NCI-H524 (cell line): ENCODE data around the gene TMEM132C.
A peak's percentile ranks its signal among the peaks of the same experiment; 100 is the strongest.
"Not testable (repeated sequence)": the region's sequence is repeated elsewhere in the genome, so short reads cannot be mapped to it uniquely, and the experiment has no call there.

Experiments
- DNase-seq, 2 experiments: peaks; one replicate each; lab custom pipeline; 2025; lab: John Stamatoyannopoulos, UW

TMEM132C gene

DNA sequence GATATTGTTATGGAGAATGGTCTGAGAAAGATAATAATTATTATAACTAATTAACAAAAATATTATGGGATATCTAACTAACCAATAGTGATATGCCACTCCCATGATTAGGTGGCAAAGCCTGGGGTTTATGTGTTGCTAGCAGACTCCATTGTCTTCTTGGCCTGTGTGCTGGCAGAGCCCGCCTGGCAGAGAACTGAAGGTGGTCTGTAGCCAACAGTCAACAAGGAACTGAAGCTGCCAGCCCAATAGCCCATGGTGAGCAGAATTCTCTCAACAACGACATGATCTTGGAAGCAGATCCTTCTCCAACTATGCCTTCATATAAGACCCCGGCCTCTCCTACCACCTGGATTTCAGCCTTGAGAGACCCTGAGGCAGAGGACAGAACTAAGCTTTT lies 298.0 kb downstream of the TMEM132C start:
- DNase-seq = no peak

DNA sequence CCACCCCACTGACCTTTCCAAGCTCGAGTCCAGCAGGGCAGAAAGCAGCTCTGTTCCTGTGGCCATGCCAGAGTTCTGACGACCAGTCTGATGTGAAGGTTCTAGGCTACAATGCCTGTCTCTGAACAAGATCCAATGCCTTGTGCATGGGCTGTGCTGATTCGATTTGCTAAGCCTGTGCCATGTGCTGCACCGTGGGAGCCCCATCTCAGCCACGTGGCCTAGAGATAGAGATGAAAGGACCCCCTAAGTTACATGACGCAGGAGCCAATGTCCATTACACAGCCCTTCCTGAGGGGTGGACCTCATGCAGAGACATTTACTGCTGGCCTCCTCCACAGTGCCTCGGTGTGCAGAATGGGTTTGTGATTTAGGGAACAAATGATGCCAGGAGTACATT lies 300.8 kb downstream of the TMEM132C start:
- no peak for DNase-seq

- DNase-seq = no peak
These were observed 303.5 kb downstream of the TMEM132C start for GRCh38 chr12:128570191-128571065.

- DNase-seq = peak in 1 of 2 experiments; percentile 13
These were observed 305.2 kb downstream of the TMEM132C start for GRCh38 chr12:128571906-128572810.

GRCh38 chr12:128573907-128574306 lies 306.9 kb downstream of the TMEM132C start:
- DNase-seq = peak; percentile 36 to 67

- peak; percentile 63 to 80 for DNase-seq
These were observed 311.1 kb downstream of the TMEM132C start for GRCh38 chr12:128578045-128578444.

DNA sequence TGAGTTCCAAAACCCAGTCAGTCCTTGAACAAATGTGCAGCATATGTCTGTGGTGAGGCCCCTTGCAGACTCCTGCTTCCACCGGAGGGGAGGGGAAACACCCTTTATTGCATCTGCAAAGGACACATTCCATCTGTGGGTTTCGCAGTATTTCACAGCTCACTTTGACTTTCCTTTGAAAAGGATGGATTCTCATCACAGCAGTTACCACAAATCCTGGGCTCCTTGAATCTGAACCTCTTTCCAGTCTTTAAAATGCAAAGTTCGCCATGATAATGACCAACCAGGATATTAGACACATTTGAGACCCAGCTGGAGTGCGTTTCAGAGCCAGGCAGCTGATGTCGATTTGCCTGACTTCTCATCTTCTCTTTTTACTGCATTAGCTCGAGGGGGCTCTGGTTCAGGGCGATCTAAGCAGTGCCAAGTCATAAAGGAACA lies 314.4 kb downstream of the TMEM132C start:
- no peak for DNase-seq

GRCh38 chr12:128583453-128583852 lies 316.5 kb downstream of the TMEM132C start:
- DNase-seq = peak in 1 of 2 experiments; percentile 29

DNA sequence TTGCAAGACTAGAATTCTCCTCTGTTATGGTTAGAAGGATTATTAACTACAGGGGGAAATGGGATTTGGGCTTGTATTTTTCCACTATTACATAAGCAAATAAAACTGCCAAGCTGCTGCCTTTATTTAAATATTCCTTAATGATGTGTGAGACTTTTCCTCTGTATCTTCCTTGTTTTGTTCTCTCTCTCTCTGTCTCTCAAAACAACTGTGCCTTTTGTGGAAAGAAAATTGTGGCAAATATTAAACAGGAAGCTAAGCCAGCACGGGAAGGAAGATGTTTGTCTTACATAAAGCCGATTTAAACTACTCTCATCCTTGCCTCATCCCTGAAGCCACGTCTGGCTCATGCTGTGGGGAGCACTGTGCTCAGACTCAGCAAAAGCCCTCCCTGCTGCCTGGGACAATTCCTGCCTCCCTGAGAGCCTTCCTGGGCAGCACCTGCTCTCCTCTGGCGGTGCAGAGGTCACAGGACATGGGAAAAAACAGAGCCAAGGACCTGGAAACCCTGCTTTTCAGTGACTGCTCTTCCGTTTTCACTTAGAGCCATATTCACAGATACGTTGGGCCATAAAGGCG lies 319.6 kb downstream of the TMEM132C start:
- DNase-seq = no peak

DNA sequence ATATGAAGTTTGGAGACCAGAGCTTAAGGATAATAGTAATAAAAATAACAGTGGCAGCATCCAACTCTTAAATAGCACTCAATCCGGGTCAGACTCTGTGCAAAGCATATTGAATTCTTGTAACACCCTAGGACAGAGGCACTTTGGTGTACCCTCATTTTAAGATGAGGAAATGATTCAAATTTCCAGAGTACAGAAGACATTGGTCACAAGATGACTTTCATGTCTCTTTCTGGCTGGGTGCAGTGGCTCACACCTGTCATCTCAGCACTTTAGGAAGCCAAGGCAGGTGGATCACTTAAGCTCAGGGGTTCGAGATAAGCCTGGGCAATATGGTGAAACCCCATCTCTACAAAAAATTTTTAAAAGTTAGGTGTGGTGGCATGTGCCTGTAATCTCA lies 320.9 kb downstream of the TMEM132C start:
- DNase-seq = no peak

GRCh38 chr12:128592220-128592744 lies 325.3 kb downstream of the TMEM132C start:
- DNase-seq = no peak

- DNase-seq = peak in 1 of 2 experiments; percentile 30
These were observed 327.6 kb downstream of the TMEM132C start for GRCh38 chr12:128594521-128594920.

DNA sequence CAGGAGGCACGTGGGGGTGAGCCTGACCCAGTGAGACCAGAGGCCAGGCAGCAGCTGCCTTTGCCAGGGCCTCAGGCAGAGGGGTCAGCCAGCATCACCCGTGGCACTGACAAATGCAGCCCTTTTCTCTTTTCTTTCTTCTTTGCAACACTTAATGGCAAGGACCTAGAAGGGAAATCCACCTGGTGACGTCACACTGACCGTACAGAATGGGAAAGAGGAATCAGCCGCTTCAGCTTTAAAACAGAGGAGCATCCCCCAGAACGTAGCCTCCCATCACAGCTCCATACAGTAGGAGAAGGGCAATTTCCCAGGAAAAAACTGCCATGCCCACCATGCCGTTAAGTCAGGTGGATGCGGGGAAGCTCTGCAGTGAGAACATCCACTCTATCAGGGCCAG lies 328.6 kb downstream of the TMEM132C start:
- no peak for DNase-seq

DNA sequence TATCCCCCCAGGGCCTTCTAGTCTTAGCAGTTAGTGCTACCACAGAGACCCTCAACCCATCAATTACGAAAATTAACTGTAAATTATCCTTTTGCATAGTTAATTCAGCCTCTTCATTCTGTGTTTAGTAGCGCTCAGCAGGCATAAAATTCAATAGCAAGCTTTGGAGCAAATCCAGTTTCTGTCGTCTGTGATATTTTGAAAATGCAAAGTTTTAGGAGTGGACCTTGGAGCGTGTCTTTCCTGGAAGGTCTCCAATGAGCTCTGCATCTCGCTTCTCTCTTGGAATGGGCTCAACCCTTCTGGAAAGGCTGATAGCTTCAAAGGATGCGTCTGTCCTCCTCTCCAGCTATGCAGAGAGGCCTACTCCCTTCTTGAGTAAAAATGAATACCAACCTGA lies 333.9 kb downstream of the TMEM132C start:
- no peak for DNase-seq

DNA sequence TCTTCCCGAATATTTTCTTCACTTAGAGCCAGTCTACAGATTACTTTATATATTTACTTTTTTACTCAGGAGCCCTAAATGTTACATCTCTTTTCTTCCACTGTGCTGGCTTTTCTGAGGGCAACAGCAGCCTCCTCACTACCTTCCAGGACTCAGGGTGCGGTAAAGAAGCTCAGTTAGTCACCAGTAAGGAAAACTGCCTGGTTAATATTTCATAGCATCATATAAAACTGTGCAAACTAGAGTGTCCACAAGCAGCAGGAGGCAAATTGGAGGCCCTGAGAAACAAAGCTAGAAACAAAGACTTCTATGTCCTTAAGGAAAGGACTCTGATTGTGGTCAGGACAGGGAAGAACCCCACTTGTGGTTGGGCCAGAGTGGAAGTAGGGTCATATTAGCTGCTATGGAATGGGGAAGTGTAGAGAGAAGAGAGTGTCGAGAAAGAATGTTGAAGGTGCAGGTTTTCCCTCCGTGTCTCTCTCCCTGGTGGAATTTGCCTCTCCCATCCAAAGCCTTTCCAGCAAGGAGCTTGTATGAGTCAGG lies 336.7 kb downstream of the TMEM132C start:
- DNase-seq = no peak

- not testable (repeated sequence) for DNase-seq
These were observed 337.2 kb downstream of the TMEM132C start for GRCh38 chr12:128604219-128604618.

- DNase-seq = no peak
These were observed 339.1 kb downstream of the TMEM132C start for GRCh38 chr12:128606051-128606450.

GRCh38 chr12:128606538-128606937 lies 339.6 kb downstream of the TMEM132C start:
- DNase-seq = no peak

DNA sequence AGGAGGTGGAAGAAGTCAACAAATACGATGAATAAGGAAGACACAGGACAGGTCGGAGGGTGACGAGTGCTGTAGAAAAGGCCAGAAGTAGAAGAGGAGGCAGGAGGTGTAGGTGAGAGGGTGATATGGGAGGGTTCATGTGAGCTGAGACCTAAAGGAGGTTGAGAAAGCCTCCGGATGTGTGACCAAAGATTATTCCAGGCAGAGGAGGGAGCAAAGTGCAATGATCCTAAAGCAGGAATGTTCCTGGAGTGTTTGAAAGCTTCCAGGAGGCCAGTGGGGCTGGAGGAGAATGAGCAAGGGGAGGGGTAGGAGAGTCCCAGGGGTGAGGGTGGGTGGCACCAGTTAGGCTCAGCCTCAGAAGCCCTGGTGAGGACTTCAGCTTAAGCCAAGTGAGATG lies 340.0 kb downstream of the TMEM132C start:
- DNase-seq = no peak

- DNase-seq = no peak
These were observed 340.7 kb downstream of the TMEM132C start for GRCh38 chr12:128607641-128608040.

- DNase-seq = no peak
These were observed 342.9 kb downstream of the TMEM132C start for GRCh38 chr12:128609861-128610260.

DNA sequence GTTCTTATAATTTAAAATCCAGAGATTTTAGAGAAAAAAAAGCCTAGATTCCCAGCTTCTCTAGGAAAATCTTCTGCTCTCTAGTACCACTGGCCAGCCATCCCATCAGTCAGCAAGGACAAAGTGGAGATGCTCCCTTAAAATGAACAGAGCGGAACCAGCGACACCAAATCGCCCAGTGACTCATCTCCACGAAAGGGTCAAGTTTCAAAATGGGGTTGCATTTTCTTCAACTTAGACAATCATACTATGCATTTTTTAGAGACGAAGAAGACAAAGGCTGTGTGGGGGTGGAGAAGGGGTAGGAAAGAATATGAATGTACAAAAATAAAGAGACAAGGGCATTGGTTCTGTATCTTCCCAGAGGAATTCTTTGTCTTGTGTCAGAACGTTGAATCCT lies 344.8 kb downstream of the TMEM132C start:
- no peak for DNase-seq
